ENCODE results near the gene TNIP2.

TNIP2 gene

GRCh38 chr4:2721586-2721985 lies 34.5 kb downstream of the TNIP2 start:
- Histone ChIP-seq H3K79me2 (ENCODE audit: insufficient read depth, low read depth) (no peaks in the 10 kb centered on the region), H3K27ac (no peak overlapping the region), H3K36me3 (ENCODE audit: insufficient read depth) (no peaks in the 10 kb centered on the region), H2AFZ (ENCODE audit: low read depth) (no peak overlapping the region), H3K9ac (no peak overlapping the region), H3K4me1 (ENCODE audit: low read depth, poor library complexity, severe bottlenecking) (no peaks in the 10 kb centered on the region), H3K4me3 (IDR thresholded peaks at IDR 0.05; ENCODE audit: insufficient read depth, low read depth, low read length) (no peak overlapping the region), H3K4me2 (no peak overlapping the region), H3K27me3 (ENCODE audit: insufficient read depth, low read depth) (no peaks in the 10 kb centered on the region), H4K20me1 (ENCODE audit: insufficient read depth) (no peaks in the 10 kb centered on the region)
- no peak for TF ChIP-seq CTCF (conservative IDR thresholded peaks at IDR 0.05; ENCODE audit: low read depth, low read length)

GRCh38 chr4:2716236-2716635 lies 39.9 kb downstream of the TNIP2 start:
- Histone ChIP-seq H2AFZ (ENCODE audit: low read depth) (no peak overlapping the region), H4K20me1 (ENCODE audit: insufficient read depth) (no peaks in the 10 kb centered on the region), H3K27ac (no peak overlapping the region), H3K79me2 (ENCODE audit: insufficient read depth, low read depth) (no peaks in the 10 kb centered on the region), H3K36me3 (ENCODE audit: insufficient read depth) (no peaks in the 10 kb centered on the region), H3K4me2 (no peak overlapping the region), H3K9ac (no peak overlapping the region), H3K27me3 (ENCODE audit: insufficient read depth, low read depth) (no peaks in the 10 kb centered on the region), H3K4me3 (IDR thresholded peaks at IDR 0.05; ENCODE audit: insufficient read depth, low read depth, low read length) (no peak overlapping the region), H3K4me1 (ENCODE audit: low read depth, poor library complexity, severe bottlenecking) (no peaks in the 10 kb centered on the region)
- no peak for TF ChIP-seq CTCF (conservative IDR thresholded peaks at IDR 0.05; ENCODE audit: low read depth, low read length)

DNA sequence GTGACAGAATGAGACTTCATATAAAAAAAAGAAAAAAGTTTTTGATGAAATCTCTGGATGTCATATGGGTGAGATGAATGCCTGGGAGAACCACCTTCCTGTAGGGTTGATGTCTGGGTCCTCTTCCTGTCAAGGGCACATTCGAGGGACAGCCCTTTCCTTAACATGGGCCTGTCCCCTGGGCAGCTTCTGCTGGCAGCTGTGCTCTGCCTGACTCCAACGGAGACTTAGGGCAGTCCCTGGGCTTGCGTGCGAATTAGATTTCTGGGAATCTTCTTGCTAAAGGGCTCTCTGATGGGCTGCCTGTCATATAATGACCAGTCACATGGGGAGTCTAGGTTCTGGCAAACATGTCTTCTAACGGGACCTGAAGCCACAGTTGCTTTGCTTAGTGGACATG lies 40.7 kb downstream of the TNIP2 start:
- Histone ChIP-seq H3K4me3 (IDR thresholded peaks at IDR 0.05; ENCODE audit: insufficient read depth, low read depth, low read length) (no peak overlapping the region), H3K4me2 (no peak overlapping the region), H3K27ac (no peak overlapping the region), H2AFZ (ENCODE audit: low read depth) (no peak overlapping the region), H4K20me1 (ENCODE audit: insufficient read depth) (no peaks in the 10 kb centered on the region), H3K27me3 (ENCODE audit: insufficient read depth, low read depth) (no peaks in the 10 kb centered on the region), H3K4me1 (ENCODE audit: low read depth, poor library complexity, severe bottlenecking) (no peaks in the 10 kb centered on the region), H3K36me3 (ENCODE audit: insufficient read depth) (no peaks in the 10 kb centered on the region), H3K9ac (no peak overlapping the region), H3K79me2 (ENCODE audit: insufficient read depth, low read depth) (no peaks in the 10 kb centered on the region)
- TF ChIP-seq CTCF (conservative IDR thresholded peaks at IDR 0.05; ENCODE audit: low read depth, low read length) = no peak

DNA sequence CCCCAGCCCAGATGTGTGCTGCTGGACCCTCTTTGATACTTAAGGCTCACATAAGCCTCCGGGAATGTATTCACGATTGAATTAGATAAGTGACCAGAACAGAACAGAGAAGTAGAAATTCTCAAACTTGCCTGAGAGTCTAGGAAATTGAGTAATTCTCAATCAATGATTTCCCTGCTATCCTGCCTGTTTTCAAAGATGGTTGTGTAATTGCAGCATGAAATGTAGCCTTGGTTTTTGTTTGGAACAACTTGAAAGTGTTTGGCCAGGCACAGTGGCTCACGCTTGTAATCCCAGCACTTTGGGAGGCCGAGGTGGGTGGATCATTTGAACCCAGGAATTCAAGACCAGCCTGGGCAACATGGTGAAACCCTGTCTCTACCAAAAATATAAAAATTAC lies 41.2 kb downstream of the TNIP2 start:
- Histone ChIP-seq H3K4me2 (no peak overlapping the region), H3K4me3 (IDR thresholded peaks at IDR 0.05; ENCODE audit: insufficient read depth, low read depth, low read length) (no peak overlapping the region), H3K79me2 (ENCODE audit: insufficient read depth, low read depth) (no peaks in the 10 kb centered on the region), H3K27ac (no peak overlapping the region), H3K4me1 (ENCODE audit: low read depth, poor library complexity, severe bottlenecking) (no peaks in the 10 kb centered on the region), H2AFZ (ENCODE audit: low read depth) (no peak overlapping the region), H4K20me1 (ENCODE audit: insufficient read depth) (no peaks in the 10 kb centered on the region), H3K36me3 (ENCODE audit: insufficient read depth) (no peaks in the 10 kb centered on the region), H3K27me3 (ENCODE audit: insufficient read depth, low read depth) (no peaks in the 10 kb centered on the region), H3K9ac (no peak overlapping the region)
- no peak for TF ChIP-seq CTCF (conservative IDR thresholded peaks at IDR 0.05; ENCODE audit: low read depth, low read length)

Data from KMS-11 (cell line).